Measurements from ENCODE around the gene DNAJC28. TPM values are rescaled to one million over a fixed set of nuclear protein-coding genes. Genes with fewer than 3 reads are reported as not detected.
"Not testable (repeated sequence)": the region's sequence is repeated elsewhere in the genome, so short reads cannot be mapped to it uniquely, and the experiment has no call there.

Gene DNAJC28
- total RNA-seq, 4 donors from 2014 or later = 0.66 to 3.6 (median 1.7) TPM

DNA sequence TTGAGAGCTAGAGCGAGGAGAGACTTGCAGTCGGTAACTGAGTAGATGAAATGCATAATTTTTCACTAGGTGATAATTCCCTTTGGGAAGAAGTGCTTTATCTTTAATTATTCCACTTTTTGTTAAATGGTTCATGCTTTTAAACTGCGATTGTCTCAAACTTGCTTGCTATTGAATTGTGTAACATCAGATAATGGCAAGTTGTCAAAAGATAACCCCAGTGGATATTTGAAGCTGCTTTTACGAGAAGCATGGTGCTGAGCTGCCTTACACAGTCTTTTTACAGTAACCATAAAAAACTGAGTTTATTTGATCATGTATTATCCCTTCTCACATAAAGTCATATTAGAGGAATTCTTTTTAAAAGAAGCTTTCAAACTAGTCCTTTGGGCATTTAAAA lies 41.9 kb downstream of the DNAJC28 start:
- WGBS, 2 donors = 69 to 83% methylated on average over 4 of the region's 4 CpGs

GRCh38 chr21:33446620-33447019 lies 44.9 kb downstream of the DNAJC28 start:
- not testable (repeated sequence) for H3K27ac ChIP-seq; H3K9me3 ChIP-seq; H3K4me3 ChIP-seq; DNase-seq (ENCODE audit: low spot score in 2 of 2); H3K27me3 ChIP-seq
- peaks cover 0 to 30% (median 5%) of the 10 kb centered on the region in 4 donors for H3K4me1 ChIP-seq
- peaks cover 0 to 35% (median 2%) of the 10 kb centered on the region in 3 donors for H3K36me3 ChIP-seq
- WGBS, 2 donors = 92 to 94% methylated on average over 6 of the region's 6 CpGs

More for the DNA sequence above, 41.9 kb downstream of the DNAJC28 start:
- Histone ChIP-seq H3K4me3 (no peak overlapping the region), H3K9me3 (no peaks in the 10 kb centered on the region), H3K36me3 (peaks cover 0 to 65% (median 2%) of the 10 kb centered on the region in 3 donors), H3K27me3 (no peaks in the 10 kb centered on the region), H3K4me1 (peaks cover 0 to 7% (median 0%) of the 10 kb centered on the region in 4 donors), H3K27ac (no peak overlapping the region)
- TF ChIP-seq EP300 (IDR thresholded peaks at IDR 0.05) (no peak), CTCF (IDR thresholded peaks at IDR 0.05) (no peak), POLR2A (IDR thresholded peaks at IDR 0.05) (no peak)
- DNase-seq (ENCODE audit: low spot score in 2 of 2) = no peak

GRCh38 chr21:33444499-33444898 lies 47.0 kb downstream of the DNAJC28 start:
- Histone ChIP-seq H3K4me3 (no peak overlapping the region), H3K36me3 (peaks cover 0 to 28% (median 2%) of the 10 kb centered on the region in 3 donors), H3K4me1 (peaks cover 0 to 34% (median 7%) of the 10 kb centered on the region in 4 donors), H3K9me3 (no peaks in the 10 kb centered on the region), H3K27ac (peak overlapping the region in 2 of 4 donors; percentile 71 to 75), H3K27me3 (no peaks in the 10 kb centered on the region)
- WGBS, 2 donors = 52 to 64% methylated on average over 2 of the region's 2 CpGs
- no peak for DNase-seq (ENCODE audit: low spot score in 2 of 2)
- TF ChIP-seq CTCF (IDR thresholded peaks at IDR 0.05) = no peak
- TF ChIP-seq EP300 (IDR thresholded peaks at IDR 0.05) = no peak
- no peak for TF ChIP-seq POLR2A (IDR thresholded peaks at IDR 0.05)

DNA sequence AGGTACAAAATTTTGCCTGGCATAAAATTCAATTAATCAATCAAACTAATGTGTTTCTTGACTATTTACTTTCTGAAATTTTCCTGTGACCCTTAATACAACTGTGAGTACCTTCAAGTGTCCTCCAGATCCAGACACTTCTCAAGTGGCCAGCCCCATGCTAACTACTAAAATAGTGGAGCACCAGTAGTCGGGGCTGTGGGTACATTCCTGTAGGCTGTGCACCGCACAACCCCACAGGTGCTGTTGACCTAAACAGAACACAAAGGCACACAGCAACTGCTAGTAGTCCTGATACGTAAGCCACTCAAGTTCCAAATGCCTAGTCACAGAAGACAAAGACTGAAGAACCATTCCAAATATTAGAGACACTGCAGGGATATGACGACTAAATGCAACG lies 48.3 kb downstream of the DNAJC28 start:
- peaks cover 0 to 29% (median 0%) of the 10 kb centered on the region in 3 donors for H3K36me3 ChIP-seq
- no peak for DNase-seq (ENCODE audit: low spot score in 2 of 2)
- TF ChIP-seq POLR2A (IDR thresholded peaks at IDR 0.05) (no peak), EP300 (IDR thresholded peaks at IDR 0.05) (no peak), CTCF (IDR thresholded peaks at IDR 0.05) (peak in 1 of 5 experiments; percentile 1)

GRCh38 chr21:33441489-33442477 lies 49.7 kb downstream of the DNAJC28 start:
- peaks cover 0 to 34% (median 7%) of the 10 kb centered on the region in 4 donors for H3K4me1 ChIP-seq
- no peak for DNase-seq (ENCODE audit: low spot score in 2 of 2)
- 63% methylated on average over 10 to 11 of the region's 11 CpGs for WGBS, 2 donors

More for the DNA sequence above, 48.3 kb downstream of the DNAJC28 start:
- H3K4me1 ChIP-seq = peaks cover 0 to 34% (median 7%) of the 10 kb centered on the region in 4 donors
- H3K9me3 ChIP-seq = no peaks in the 10 kb centered on the region
- WGBS, 2 donors = 85 to 90% methylated on average over 5 of the region's 5 CpGs
- peak overlapping the region in 2 of 4 donors; percentile 35 to 71 for H3K27ac ChIP-seq
- H3K27me3 ChIP-seq = no peaks in the 10 kb centered on the region
- no peak overlapping the region for H3K4me3 ChIP-seq

More at GRCh38 chr21:33441489-33442477, 49.7 kb downstream of the DNAJC28 start:
- Histone ChIP-seq H3K9me3 (no peaks in the 10 kb centered on the region), H3K27ac (peak overlapping the region in 3 of 4 donors; percentile 15 to 71 (median 69)), H3K27me3 (no peaks in the 10 kb centered on the region), H3K4me3 (no peak overlapping the region), H3K36me3 (peaks cover 0 to 29% (median 0%) of the 10 kb centered on the region in 3 donors)
- TF ChIP-seq POLR2A (IDR thresholded peaks at IDR 0.05) (no peak), EP300 (IDR thresholded peaks at IDR 0.05) (no peak), CTCF (IDR thresholded peaks at IDR 0.05) (no peak)

Other genes with a start within 250 kb of the DNAJC28 start
- 10 to 100 TPM; 17.5 to 27.3 (median 21.3) TPM for gene IL10RB, start 225.3 kb downstream of the DNAJC28 start, total RNA-seq
- gene IFNAR1, start 166.7 kb downstream of the DNAJC28 start, total RNA-seq = 10 to 100 TPM; 29.4 to 35.8 (median 31.4) TPM
- 100 to 1,000 TPM; 110 to 153 (median 129) TPM for gene IFNGR2, start 88.3 kb downstream of the DNAJC28 start, total RNA-seq
- 100 to 1,000 TPM in 3 of 4 donors, 10 to 100 TPM in 1; 77.7 to 155 (median 146) TPM for gene TMEM50B, start 11.7 kb downstream of the DNAJC28 start, total RNA-seq
- gene GART, start 50.4 kb upstream of the DNAJC28 start, total RNA-seq = 100 to 1,000 TPM in 2 of 4 donors, 10 to 100 TPM in 2; 73.5 to 141 (median 106) TPM
- gene SON, start 51.3 kb upstream of the DNAJC28 start, total RNA-seq = 100 to 1,000 TPM; 243 to 283 (median 271) TPM
- 10 to 100 TPM; 11.5 to 20.6 (median 18.1) TPM for gene DONSON, start 97.0 kb upstream of the DNAJC28 start, total RNA-seq
- 10 to 100 TPM; 48.8 to 94.4 (median 74.8) TPM for gene CRYZL1, start 150.0 kb upstream of the DNAJC28 start, total RNA-seq
- gene ITSN1, start 150.8 kb upstream of the DNAJC28 start, total RNA-seq = 100 to 1,000 TPM in 2 of 4 donors, 10 to 100 TPM in 2; 50.4 to 208 (median 96.7) TPM